Natural killer cell (primary cell): ENCODE data around the gene GPX7. TPM values are rescaled to one million over a fixed set of nuclear protein-coding genes. Genes with fewer than 3 reads are reported as not detected.

Source experiments
- ATAC-seq, 3 donors: fragments of 150-1000 bp in 2 of 3; fragments of 200-7000 bp in 1 of 3; cut with Tn5 transposase; 1 replicate in 1 of 3; 2 replicates in 2 of 3; pipeline ENCODE4 v1.10.0; 2021; ENCODE audit warnings: mild to moderate bottlenecking in 2 of 3, moderate library complexity in 2 of 3
- DNase-seq, 2 donors: peaks; one replicate each; pipeline versions ENCODE4 v3.0.0 to v3.0.0-alpha.2; 2013 to 2021; ENCODE audit warnings: mixed read lengths in 1 of 2
- H3K27ac ChIP-seq: one replicate; pipeline ENCODE4 v1.5.1; 2013; ENCODE audit warnings: mild to moderate bottlenecking, low read length
- H3K27me3 ChIP-seq: one replicate; pipeline ENCODE4 v1.6.1; 2013; ENCODE audit warnings: low read length; ENCODE audit not compliant: control insufficient read depth, insufficient read depth
- H3K36me3 ChIP-seq: one replicate; pipeline ENCODE4 v1.6.1; 2013; ENCODE audit warnings: low read length; ENCODE audit not compliant: control insufficient read depth, insufficient read depth
- H3K4me1 ChIP-seq: one replicate; pipeline ENCODE4 v1.6.1; 2013; ENCODE audit warnings: low read length; ENCODE audit not compliant: control insufficient read depth, insufficient read depth
- H3K4me3 ChIP-seq: one replicate; pipeline ENCODE4 v1.5.1; 2013; ENCODE audit warnings: low read length
- H3K9me3 ChIP-seq: one replicate; pipeline ENCODE4 v1.6.1; 2013; ENCODE audit warnings: low read length; ENCODE audit not compliant: control insufficient read depth, insufficient read depth
- H3K27ac Mint-ChIP-seq, 2 donors: one replicate each; pipeline ENCODE4 v1.8.0; 2022; ENCODE audit warnings: mild to moderate bottlenecking in 2 of 2, mixed read lengths in 2 of 2, moderate library complexity in 1 of 2
- H3K27me3 Mint-ChIP-seq, 2 donors: one replicate each; pipeline ENCODE4 v1.8.0; 2022; ENCODE audit warnings: low read depth in 2 of 2, mixed read lengths in 2 of 2
- H3K36me3 Mint-ChIP-seq: one replicate; pipeline ENCODE4 v1.8.0; 2022; ENCODE audit warnings: mixed read lengths
- H3K4me1 Mint-ChIP-seq, 2 donors: one replicate each; pipeline ENCODE4 v1.8.0; 2022; ENCODE audit warnings: mixed read lengths in 2 of 2
- H3K4me3 Mint-ChIP-seq: one replicate; pipeline ENCODE4 v1.8.0; 2022; ENCODE audit warnings: mild to moderate bottlenecking, moderate library complexity, mixed read lengths
- H3K9me3 Mint-ChIP-seq, 2 donors: one replicate each; pipeline ENCODE4 v1.8.0; 2022; ENCODE audit warnings: mixed read lengths in 2 of 2
- CTCF ChIP-seq: fragments of 200-600 bp; IDR thresholded peaks from one replicate; pipeline ENCODE4 v1.8.0; 2022; ENCODE audit warnings: antibody characterized with exemption
- WGBS: methylation state at CpG from one replicate; pipeline ENCODE4 v1.1.7; 2013; ENCODE audit warnings: missing lambda C conversion rate; ENCODE audit not compliant: insufficient coverage; 5-methylcytosine and 5-hydroxymethylcytosine counted together
- intact Hi-C: fragments of 100-400 bp; cut with micrococcal nuclease; formaldehyde crosslinking; loops from one replicate; pipeline ENCODE4 v1.14.2; 2022
- total RNA-seq, 4 donors: library from RNA; stranded (reverse); fragments of 120-200 nt in 1 of 4; gene quantifications; one replicate each; pipeline versions ENCODE4 v1.2.3 to v1.2.4, GENCODE V29; 2013 to 2022

GPX7 gene
- total RNA-seq, 3 donors from 2014 or later (not counting 1 experiment from before 2014, with no cell fraction given): 9.7 to 10.6 (median 10.2) TPM

- H3K9me3 Mint-ChIP-seq: no peaks in the 10 kb centered on the region
- no peaks in the 10 kb centered on the region for H3K27me3 ChIP-seq
- DNase-seq (peak; percentile 19 to 67), ATAC-seq (peak; percentile 27 to 54 (median 50))
- H3K4me3 ChIP-seq: no peak overlapping the region
- no peaks in the 10 kb centered on the region for H3K9me3 ChIP-seq
- no peak for TF ChIP-seq CTCF
- H3K4me1 ChIP-seq: peaks cover 79% of the 10 kb centered on the region
- H3K27ac Mint-ChIP-seq: peak overlapping the region; percentile 96 to 98
- no peaks in the 10 kb centered on the region for H3K27me3 Mint-ChIP-seq
- no peaks in the 10 kb centered on the region for H3K36me3 ChIP-seq
- intact Hi-C loops: loop anchor here (10.0 kb wide), 2 partner anchors 49 to 1661 kb away; partner anchors contain the start of gene CDKN2C
- peak overlapping the region; percentile 79 for H3K4me3 Mint-ChIP-seq
- 50% methylated on average over 2 of the region's 4 CpGs for WGBS
- H3K4me1 Mint-ChIP-seq: peaks cover 78 to 83% of the 10 kb centered on the region in 2 donors
- H3K27ac ChIP-seq: peak overlapping the region; percentile 85
- H3K36me3 Mint-ChIP-seq: no peaks in the 10 kb centered on the region
Measured at GRCh38 chr1:52635321-52636089, 33.3 kb downstream of the GPX7 start.

- Mint-ChIP-seq H3K9me3 (peaks cover 0 to 3% of the 10 kb centered on the region in 2 donors), H3K4me1 (peaks cover 76 to 88% of the 10 kb centered on the region in 2 donors), H3K4me3 (peak overlapping the region; percentile 82), H3K27ac (peak overlapping the region; percentile 96 to 98), H3K27me3 (no peaks in the 10 kb centered on the region), H3K36me3 (no peaks in the 10 kb centered on the region)
- Histone ChIP-seq H3K27me3 (no peaks in the 10 kb centered on the region), H3K4me1 (peaks cover 83% of the 10 kb centered on the region), H3K27ac (peak overlapping the region; percentile 97), H3K4me3 (no peak overlapping the region), H3K36me3 (no peaks in the 10 kb centered on the region), H3K9me3 (no peaks in the 10 kb centered on the region)
- peak; percentile 56 to 87 for DNase-seq
- intact Hi-C loops: loop anchor here (1.0 to 10.0 kb wide), 5 partner anchors 35 to 1662 kb away; partner anchors contain the start of genes CDKN2C, GPX7, ORC1 and PRPF38A
- ATAC-seq: peak; percentile 49 to 80 (median 72)
- TF ChIP-seq CTCF: no peak
- WGBS: 0% methylated on average over 10 of the region's 11 CpGs
Measured at GRCh38 chr1:52636721-52637695, 34.8 kb downstream of the GPX7 start.

- Histone ChIP-seq H3K4me3 (no peak overlapping the region), H3K9me3 (no peaks in the 10 kb centered on the region), H3K36me3 (peaks cover 4% of the 10 kb centered on the region), H3K27ac (peak overlapping the region; percentile 97), H3K4me1 (peaks cover 77% of the 10 kb centered on the region), H3K27me3 (no peaks in the 10 kb centered on the region)
- Mint-ChIP-seq H3K36me3 (peaks cover 4% of the 10 kb centered on the region), H3K4me3 (peak overlapping the region; percentile 82), H3K4me1 (peaks cover 75 to 85% of the 10 kb centered on the region in 2 donors), H3K27me3 (no peaks in the 10 kb centered on the region), H3K9me3 (peaks cover 0 to 3% of the 10 kb centered on the region in 2 donors), H3K27ac (peak overlapping the region; percentile 96 to 98)
- ATAC-seq: no peak
- DNase-seq: peak in 1 of 2 donors; percentile 20
- intact Hi-C loops: loop anchor here (1.0 to 10.0 kb wide), 5 partner anchors 36 to 1663 kb away; partner anchors contain the start of genes CDKN2C, GPX7, ORC1 and PRPF38A
- WGBS: 88% methylated on average over 4 of the region's 4 CpGs
- TF ChIP-seq CTCF: no peak
Measured at GRCh38 chr1:52637946-52638345, 35.8 kb downstream of the GPX7 start.
